Fibroblast of lung (primary cell): ENCODE measurements around the gene SLC13A3. TPM values are rescaled to one million over a fixed set of nuclear protein-coding genes. Genes with fewer than 3 reads are reported as not detected.

ENCODE experiments used
- DNase-seq, 2 donors: peaks; one replicate each; pipeline versions ENCODE4 v3.0.0 to v3.0.0-alpha.2; 2010; ENCODE audit warnings: low read depth in 2 of 2
- H2AFZ ChIP-seq: 2 replicates; pipeline ENCODE4 v1.5.1; 2012; ENCODE audit warnings: low read length, control low read depth, inconsistent platforms
- H3K27ac ChIP-seq: 2 replicates; pipeline ENCODE4 v1.5.1; 2011; ENCODE audit warnings: low read length, control low read depth; ENCODE audit not compliant: insufficient read depth
- H3K27me3 ChIP-seq: 2 replicates; pipeline ENCODE4 v1.5.1; 2011; ENCODE audit warnings: mild to moderate bottlenecking, low read length; ENCODE audit not compliant: control insufficient read depth, insufficient read depth
- H3K36me3 ChIP-seq: 2 replicates; pipeline ENCODE4 v1.5.1; 2011; ENCODE audit warnings: low read length; ENCODE audit not compliant: control insufficient read depth, insufficient read depth
- H3K4me1 ChIP-seq: 2 replicates; pipeline ENCODE4 v1.5.1; 2011; ENCODE audit warnings: low read length; ENCODE audit not compliant: control insufficient read depth, insufficient read depth; ENCODE audit errors: extremely low read depth
- H3K4me2 ChIP-seq: 2 replicates; pipeline ENCODE4 v1.5.1; 2011; ENCODE audit warnings: low read length, control low read depth; ENCODE audit not compliant: insufficient read depth; ENCODE audit errors: extremely low read depth
- H3K4me3 ChIP-seq, 4 experiments: fragments of 200-600 bp in 1 of 4; sonication (generic) in 1 of 4; replicated peaks in 1 of 4; 2 replicates each; pipeline ENCODE4 v1.5.1; 2011 to 2016; ENCODE audit warnings: low read length in 4 of 4, low read depth in 3 of 4, mild to moderate bottlenecking in 3 of 4, control low read depth in 2 of 4, inconsistent platforms in 1 of 4, mixed read lengths in 1 of 4; ENCODE audit not compliant: insufficient read depth in 1 of 4; ENCODE audit errors: control extremely low read depth in 1 of 4
- H3K79me2 ChIP-seq: 2 replicates; pipeline ENCODE4 v1.5.1; 2012; ENCODE audit warnings: mild to moderate bottlenecking, low read length, inconsistent platforms; ENCODE audit not compliant: control insufficient read depth, insufficient read depth
- H3K9ac ChIP-seq: 2 replicates; pipeline ENCODE4 v1.5.1; 2011; ENCODE audit warnings: mild to moderate bottlenecking, low read length, control low read depth; ENCODE audit not compliant: insufficient read depth
- H3K9me3 ChIP-seq: 2 replicates; pipeline ENCODE4 v1.5.1; 2012; ENCODE audit warnings: low read depth, low read length; ENCODE audit not compliant: control insufficient read depth, insufficient read depth
- H4K20me1 ChIP-seq: 2 replicates; pipeline ENCODE4 v1.5.1; 2011; ENCODE audit warnings: low read length; ENCODE audit not compliant: control insufficient read depth, insufficient read depth; ENCODE audit errors: extremely low read depth
- EZH2 ChIP-seq: IDR thresholded peaks from 2 replicates; pipeline ENCODE4 v1.5.1; 2012; ENCODE audit warnings: low read length, control low read depth, mild to moderate bottlenecking; ENCODE audit errors: missing control alignments
- polyA plus RNA-seq, 2 donors: library from polyadenylated mRNA; depleted of rRNA in 1 of 2; stranded (reverse) in 1 of 2; unstranded in 1 of 2; fragments of >200 nt; gene quantifications; 2 replicates each; pipeline ENCODE4 v1.2.1, GENCODE V29; 2011 to 2012; ENCODE audit warnings: missing spikeins in 1 of 2
- total RNA-seq: library from RNA; depleted of rRNA; stranded (reverse); fragments of >200 nt; gene quantifications from 2 replicates; pipeline ENCODE4 v1.2.1, GENCODE V29; 2014
- TF ChIP-seq, protein P1 (sequence below), 2 donors: IDR thresholded peaks in 1 of 2; conservative IDR thresholded peaks in 1 of 2; 1 replicate in 1 of 2; 2 replicates in 1 of 2; pipeline ENCODE4 v1.5.1; 2011 to 2012; ENCODE audit warnings: low read length in 2 of 2, control low read depth in 1 of 2, inconsistent platforms in 1 of 2, low read depth in 1 of 2, mild to moderate bottlenecking in 1 of 2

SLC13A3 gene
- total and polyA plus RNA-seq, 2 donors (not counting 1 experiment from before 2014, with no cell fraction given): 2.2 to 5.6 TPM

DNA sequence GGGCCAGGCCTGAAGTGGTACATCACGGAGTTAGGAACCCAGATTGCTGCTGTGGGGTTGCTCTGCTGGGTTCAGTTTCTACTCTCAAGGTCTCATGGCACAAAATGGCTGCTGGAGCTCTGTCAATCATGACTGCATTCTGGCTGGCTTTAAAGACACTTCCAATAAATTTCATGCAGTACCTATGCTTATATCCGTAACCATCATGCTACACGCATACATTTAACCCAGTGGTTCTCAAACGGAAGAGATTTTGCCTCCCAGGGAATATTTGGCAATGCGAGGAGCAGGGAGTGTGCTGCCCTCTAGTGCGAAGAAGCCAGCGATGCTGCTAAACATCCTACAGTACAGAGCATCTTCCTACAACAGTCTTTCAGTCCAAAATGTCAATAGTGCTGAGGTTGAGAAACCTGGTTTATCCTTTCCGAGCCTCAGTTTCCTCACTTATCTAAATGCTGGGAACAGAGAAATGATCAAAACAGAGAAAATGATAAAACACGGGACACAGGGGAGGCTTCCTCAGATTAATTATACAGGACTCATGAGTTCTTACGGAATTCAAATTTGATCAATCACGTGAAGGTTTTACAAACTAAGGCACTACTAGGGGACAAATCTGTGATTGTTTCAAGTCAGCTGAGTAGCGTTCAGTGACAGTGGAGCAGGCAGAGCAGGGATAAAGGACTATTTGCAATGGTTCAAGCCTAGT lies 48.5 kb upstream of the SLC13A3 start:
- H2AFZ ChIP-seq: no peak overlapping the region
- H4K20me1 ChIP-seq: no peaks in the 10 kb centered on the region
- H3K27me3 ChIP-seq: peaks cover 4% of the 10 kb centered on the region
- H3K4me3 ChIP-seq: no peak overlapping the region
- H3K4me1 ChIP-seq: no peaks in the 10 kb centered on the region
- no peaks in the 10 kb centered on the region for H3K9me3 ChIP-seq
- TF ChIP-seq, protein P1, sequence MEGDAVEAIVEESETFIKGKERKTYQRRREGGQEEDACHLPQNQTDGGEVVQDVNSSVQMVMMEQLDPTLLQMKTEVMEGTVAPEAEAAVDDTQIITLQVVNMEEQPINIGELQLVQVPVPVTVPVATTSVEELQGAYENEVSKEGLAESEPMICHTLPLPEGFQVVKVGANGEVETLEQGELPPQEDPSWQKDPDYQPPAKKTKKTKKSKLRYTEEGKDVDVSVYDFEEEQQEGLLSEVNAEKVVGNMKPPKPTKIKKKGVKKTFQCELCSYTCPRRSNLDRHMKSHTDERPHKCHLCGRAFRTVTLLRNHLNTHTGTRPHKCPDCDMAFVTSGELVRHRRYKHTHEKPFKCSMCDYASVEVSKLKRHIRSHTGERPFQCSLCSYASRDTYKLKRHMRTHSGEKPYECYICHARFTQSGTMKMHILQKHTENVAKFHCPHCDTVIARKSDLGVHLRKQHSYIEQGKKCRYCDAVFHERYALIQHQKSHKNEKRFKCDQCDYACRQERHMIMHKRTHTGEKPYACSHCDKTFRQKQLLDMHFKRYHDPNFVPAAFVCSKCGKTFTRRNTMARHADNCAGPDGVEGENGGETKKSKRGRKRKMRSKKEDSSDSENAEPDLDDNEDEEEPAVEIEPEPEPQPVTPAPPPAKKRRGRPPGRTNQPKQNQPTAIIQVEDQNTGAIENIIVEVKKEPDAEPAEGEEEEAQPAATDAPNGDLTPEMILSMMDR (conservative IDR thresholded peaks at IDR 0.05 in 1 of 2, IDR thresholded peaks at IDR 0.05 in 1 of 2; ENCODE audit: low read depth in 1 of 2, low read length in 2 of 2): peak; percentile 56 to 84
- TF ChIP-seq EZH2: no peak
- H3K27ac ChIP-seq: no peak overlapping the region
- no peaks in the 10 kb centered on the region for H3K36me3 ChIP-seq
- peak in 1 of 2 donors; percentile 57 for DNase-seq
- H3K4me2 ChIP-seq: no peak overlapping the region
- no peaks in the 10 kb centered on the region for H3K79me2 ChIP-seq
- H3K9ac ChIP-seq: no peak overlapping the region

DNA sequence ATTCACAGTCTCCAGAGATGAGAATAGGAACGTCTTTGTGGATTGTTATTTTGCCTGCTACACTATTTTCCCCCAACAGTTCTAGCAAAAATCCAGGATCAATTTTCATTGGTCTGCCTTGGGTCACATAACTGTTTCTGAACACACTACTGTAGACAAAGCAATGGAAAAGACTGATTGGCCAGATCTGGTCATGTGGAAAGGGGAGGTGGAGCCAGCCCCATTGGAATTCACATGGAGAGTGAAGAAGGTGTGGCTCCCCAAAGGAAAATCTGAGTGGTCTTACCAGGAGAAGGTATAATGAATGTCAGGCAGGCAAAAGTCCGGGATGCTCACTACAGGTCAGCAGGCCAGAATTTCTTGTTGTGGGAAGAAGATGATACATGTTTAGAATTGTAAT lies 47.5 kb upstream of the SLC13A3 start:
- no peak overlapping the region for H3K9ac ChIP-seq
- no peaks in the 10 kb centered on the region for H3K79me2 ChIP-seq
- H3K27me3 ChIP-seq: no peaks in the 10 kb centered on the region
- H3K27ac ChIP-seq: no peak overlapping the region
- no peak overlapping the region for H2AFZ ChIP-seq
- no peaks in the 10 kb centered on the region for H3K9me3 ChIP-seq
- TF ChIP-seq EZH2: no peak
- TF ChIP-seq, protein P1 (conservative IDR thresholded peaks at IDR 0.05 in 1 of 2, IDR thresholded peaks at IDR 0.05 in 1 of 2; ENCODE audit: low read depth in 1 of 2, low read length in 2 of 2): no peak
- H3K4me3 ChIP-seq: no peak overlapping the region
- DNase-seq: no peak
- no peak overlapping the region for H3K4me2 ChIP-seq
- H3K4me1 ChIP-seq: no peaks in the 10 kb centered on the region
- no peaks in the 10 kb centered on the region for H4K20me1 ChIP-seq
- no peaks in the 10 kb centered on the region for H3K36me3 ChIP-seq

DNA sequence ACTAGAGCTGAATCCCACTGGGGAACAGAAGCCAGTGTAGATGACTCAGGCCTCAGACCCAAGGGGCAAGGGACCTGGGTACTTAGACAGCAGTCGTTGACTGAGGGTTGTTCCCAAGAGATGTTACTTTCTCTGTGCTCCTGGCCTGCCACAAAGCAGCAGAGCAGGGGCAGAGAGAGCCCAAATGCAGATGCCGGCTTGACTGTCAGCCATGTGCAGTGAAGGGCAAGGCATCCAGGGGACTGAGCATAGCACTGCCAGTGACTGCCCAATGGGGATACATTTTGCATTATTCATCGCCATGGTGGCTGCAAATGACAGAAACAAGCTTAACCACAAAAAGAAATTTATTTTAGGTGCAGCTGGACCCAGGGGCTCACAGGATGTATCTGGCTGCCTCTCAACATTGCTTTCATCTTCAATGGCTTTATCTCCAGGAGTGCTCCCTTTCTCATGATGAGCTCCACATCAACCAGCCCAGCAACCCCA lies 45.6 kb upstream of the SLC13A3 start:
- DNase-seq: no peak
- TF ChIP-seq EZH2: no peak
- TF ChIP-seq, protein P1 (conservative IDR thresholded peaks at IDR 0.05 in 1 of 2, IDR thresholded peaks at IDR 0.05 in 1 of 2; ENCODE audit: low read depth in 1 of 2, low read length in 2 of 2): no peak
- no peak overlapping the region for H3K4me2 ChIP-seq
- H3K9ac ChIP-seq: no peak overlapping the region
- H3K27ac ChIP-seq: no peak overlapping the region
- H3K4me3 ChIP-seq: no peak overlapping the region
- no peaks in the 10 kb centered on the region for H3K4me1 ChIP-seq
- H3K9me3 ChIP-seq: no peaks in the 10 kb centered on the region
- no peaks in the 10 kb centered on the region for H3K27me3 ChIP-seq
- no peaks in the 10 kb centered on the region for H4K20me1 ChIP-seq
- no peaks in the 10 kb centered on the region for H3K36me3 ChIP-seq
- no peak overlapping the region for H2AFZ ChIP-seq
- no peaks in the 10 kb centered on the region for H3K79me2 ChIP-seq
